GM18502 (cell line): ENCODE results near the gene SMYD5.
"Not testable (repeated sequence)": the region's sequence is repeated elsewhere in the genome, so short reads cannot be mapped to it uniquely, and the experiment has no call there.

Experiments used
- ATAC-seq: cut with Tn5 transposase; IDR thresholded peaks from one replicate; pipeline ENCODE4 v1.9.1; 2021; ENCODE audit warnings: mild to moderate bottlenecking; ENCODE audit not compliant: unreplicated experiment, poor library complexity

Gene SMYD5

DNA sequence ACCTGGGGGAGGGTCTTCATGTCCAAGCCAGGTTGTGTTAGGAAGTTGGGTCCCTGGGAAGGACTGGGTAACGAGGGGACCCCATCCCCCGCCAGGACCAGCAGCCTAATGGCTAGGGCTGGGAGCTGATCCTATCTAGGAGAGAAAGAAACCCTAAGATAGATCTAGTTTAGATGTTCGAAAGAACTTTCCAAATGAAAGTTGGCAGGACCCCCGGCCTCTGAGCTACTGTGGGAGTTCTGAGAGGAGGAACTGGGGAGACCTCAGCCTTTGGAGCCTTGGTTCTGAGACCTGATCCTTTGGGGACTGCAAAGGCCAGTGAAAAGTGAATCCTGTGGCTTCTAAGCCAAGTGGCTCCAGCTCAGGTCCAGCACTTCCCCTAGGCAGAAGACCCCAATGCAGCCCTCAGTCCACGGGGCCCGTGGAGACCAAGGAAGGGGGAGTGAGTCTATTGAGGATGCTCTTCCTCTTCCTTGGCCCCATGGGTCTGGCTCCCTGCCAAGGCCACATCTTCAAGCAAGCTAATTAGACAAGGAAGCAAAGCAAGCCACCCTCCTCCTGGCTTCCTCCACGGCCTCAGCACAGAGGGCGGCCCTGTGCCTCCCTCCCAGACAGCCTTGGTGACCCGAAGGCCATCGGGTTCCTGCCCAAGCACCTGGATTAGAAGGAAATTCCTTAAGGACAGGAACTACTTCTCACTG lies 43.5 kb downstream of the SMYD5 start:
- ATAC-seq: no peak

DNA sequence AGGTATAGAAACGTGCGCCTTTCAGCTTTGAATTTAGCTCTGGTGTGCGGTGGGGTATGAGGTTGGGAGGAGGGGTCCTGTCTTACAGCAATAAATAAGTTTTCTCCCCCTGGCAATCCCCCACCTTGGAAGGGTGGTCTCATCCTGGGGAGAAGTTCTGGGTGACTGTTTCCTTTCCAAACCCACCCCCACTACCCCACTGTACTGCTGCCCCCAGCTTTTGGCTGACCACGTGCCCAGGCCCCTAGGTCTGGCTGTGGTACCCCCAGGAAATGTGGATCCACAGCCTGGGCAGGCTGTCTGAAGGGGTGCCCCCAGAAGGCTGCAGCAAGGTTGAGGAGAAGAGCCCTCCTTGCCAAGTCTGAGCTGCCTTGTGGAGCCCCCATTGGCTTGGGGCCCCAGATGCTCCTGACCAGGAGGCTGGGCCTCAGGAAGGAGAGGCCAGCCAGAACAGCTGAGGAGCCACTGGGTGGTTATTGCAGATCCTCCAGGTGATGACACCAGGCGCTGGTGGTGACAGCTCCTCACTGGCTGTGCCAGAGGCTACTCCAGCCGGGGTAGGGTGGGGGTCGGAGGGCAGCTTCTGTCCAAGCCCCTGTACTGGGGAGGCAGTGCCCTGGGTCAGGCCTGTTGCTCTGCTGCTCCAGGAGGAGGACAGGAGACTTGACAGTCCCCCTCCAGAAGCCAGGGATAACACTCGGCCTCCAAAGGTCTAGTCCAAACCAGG lies 44.3 kb downstream of the SMYD5 start:
- ATAC-seq: no peak

DNA sequence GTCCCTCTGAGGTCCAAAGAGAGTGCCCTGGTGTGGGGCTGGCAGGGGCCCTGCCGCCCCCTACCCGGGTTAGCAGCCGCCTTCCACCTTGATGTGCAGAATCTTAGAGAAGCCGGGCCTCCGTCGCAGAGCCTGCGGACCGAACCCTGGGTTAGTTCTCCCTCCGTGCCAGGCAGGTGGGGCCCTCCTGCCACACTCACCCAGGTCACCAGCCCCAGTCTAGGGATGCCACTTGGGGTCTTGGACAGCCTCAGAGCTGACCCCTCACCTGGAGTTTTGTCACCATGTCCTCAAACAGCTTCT lies 44.8 kb downstream of the SMYD5 start:
- ATAC-seq: no peak

DNA sequence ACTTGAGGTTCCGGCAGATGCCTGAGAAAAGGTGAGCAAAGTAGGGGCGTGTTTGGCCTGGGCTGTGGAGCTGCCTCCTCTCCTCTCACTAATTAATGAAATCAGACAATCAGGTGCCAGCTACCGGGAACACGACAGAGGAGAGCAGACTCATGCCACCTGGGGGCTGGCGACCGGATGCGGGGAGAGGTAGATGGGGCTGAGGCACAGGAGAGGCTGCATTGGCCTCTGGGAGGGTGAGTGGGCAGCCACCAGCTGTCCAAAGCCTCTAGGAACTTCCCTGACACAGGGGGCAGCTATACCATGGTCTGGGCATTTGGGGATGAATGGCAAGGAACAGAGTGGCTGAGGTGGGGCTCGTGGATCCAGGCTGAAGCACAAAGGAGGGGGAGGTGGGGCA lies 45.2 kb downstream of the SMYD5 start:
- ATAC-seq: no peak

DNA sequence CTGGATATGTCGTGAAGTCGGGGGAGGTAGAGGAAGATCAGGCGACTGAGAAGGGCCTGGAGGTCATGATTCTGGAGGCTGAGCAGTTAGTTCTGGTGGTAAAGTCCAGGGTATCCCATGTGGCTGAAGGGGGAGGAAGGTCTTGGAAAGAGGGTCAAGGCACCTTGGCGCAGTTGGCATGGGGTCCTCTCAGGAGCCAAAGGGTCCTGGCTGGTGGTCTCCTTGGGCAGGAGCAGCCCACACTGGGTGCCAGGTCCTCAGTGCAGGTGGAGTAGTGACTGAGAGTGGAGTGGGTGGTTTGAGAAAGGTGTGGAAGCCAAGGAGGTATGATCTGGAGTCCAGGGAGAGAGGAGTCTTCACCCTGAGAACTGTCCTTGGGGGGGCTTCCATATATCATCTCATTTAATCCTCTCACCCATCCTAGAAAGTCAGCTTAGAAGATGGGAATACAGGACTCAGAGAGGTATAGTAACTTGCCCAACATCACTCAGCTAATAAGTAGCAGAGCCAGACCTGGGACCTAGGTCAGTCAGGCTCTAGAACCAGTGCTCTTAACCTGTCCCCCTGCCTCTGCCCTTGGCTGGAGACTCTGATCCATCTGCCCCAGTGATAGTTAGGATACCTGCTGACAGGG lies 45.8 kb downstream of the SMYD5 start:
- ATAC-seq: no peak

DNA sequence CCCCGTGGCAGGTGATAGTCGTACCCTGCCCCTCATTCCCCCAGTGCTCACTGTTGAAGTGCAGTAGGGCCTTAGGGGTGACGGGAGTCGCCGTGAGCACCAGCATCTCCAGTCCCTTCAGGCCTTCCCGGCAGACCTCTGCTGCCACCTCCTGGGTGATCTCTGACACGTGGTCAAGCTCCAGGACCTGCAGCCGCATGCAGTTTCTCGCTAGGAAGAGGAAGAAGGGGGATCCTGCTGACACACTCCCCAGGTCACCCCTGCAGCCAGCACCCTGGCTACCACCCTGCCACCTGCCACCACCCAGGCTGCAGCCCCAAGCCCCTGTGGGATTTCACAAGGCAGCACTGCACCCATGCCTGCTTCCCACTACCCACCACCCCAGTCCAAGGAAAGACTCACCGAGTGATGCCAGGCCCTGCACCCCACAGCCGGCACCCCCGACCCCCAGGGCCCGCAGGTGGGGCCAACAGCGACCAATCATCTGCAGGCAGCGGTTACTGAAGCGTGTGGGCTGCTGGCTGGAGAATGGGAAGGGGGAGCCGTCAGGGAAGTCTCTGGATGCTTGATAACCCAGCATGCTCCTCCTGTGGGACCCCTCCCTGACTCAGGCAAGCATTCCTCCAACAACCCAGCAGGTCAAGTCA lies 46.4 kb downstream of the SMYD5 start:
- ATAC-seq: no peak

DNA sequence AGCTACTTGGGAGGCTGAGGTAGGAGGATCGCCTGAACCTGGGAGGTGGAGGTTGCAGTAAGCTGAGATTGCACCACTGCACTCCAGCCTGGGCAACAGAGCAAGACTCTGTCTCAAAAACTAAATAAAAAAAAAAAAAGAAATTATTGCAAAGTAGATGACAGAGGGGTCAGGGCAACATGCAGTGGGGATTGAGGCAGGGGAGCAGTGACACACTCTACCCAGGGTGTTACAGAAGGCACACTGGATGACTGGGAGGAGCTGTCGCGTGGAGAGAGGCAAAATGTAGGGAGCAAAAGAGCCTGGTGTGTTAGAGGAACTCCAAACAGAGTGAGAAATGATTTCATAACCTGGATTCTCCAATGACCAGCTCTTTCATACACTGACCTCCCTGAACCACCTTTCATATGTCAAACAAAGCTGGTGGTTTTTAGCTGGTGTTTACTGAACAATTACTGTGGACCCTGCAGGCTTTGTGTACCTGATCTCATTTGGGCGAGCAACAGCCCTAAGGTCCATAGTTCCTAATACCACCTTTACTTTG lies 48.1 kb downstream of the SMYD5 start:
- no peak for ATAC-seq

DNA sequence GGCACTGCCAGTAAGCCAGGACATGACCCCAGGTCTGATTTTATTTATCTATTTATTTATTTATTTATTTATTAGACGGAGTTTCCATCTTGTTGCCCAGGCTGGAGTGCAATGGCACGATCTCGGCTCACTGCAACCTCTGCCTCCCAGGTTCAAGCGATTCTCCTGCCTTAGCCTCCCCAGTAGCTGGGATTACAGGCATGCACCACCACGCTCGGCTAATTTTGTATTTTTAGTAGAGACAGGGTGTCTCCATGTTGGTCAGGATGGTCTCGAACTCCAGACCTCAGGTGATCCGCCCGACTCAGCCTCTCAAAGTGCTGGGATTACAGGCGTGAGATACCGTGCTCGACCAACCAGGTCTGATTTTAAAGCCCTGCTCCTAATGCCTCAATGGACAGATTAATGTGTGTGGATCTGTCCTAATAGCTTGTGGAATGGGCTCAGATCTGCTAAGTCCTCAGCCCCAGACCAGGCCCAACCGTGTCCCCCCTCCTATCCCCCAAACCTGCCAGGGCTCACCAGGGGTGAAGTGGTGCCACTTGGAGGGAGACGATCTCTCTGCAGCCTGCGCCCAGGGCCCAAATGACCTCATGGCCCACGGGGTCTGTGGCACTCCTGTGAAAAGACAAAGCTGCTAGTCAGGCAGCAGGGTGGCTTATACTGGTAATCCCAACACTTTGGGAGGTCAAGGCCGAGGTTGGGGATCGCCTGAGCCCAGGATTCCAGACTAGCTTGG lies 48.8 kb downstream of the SMYD5 start:
- not testable (repeated sequence) for ATAC-seq

DNA sequence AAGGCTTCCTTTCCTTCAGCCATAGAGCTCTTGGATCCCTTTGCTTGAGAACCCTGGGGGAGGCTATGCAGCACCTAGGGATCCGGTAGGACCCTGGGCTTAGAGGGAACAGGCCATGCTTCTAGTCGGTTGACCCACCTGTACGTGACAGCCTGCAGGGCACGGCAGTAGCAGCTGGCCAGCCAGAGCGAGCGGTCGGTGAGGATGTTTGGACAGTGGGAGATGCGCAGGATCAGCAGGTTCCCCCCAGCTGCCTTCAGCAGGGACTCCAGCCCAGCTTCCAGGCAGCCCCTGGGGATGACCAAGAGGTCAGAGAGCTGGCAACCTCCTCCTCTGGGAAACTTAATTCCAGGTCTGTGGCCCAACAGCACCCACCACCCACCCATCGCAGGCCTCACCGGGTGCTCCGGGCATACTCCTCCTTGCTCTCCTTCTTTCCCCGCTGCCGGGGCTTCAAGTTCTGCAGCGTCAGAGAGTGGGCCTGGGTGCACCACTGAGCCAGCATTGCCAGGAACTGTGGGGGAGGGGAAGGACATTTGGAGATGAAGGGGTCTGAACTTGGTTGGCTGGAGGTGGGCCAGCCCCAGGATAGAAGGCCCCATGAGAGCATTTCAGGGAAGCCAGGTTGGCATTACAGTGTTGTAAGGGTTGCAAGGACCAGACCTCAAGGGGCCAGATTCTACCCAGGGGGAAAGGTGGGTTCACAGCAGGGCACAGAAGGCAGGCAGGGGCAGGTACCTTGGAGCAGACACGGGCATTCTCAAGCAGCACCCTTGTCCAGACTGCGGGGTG lies 49.7 kb downstream of the SMYD5 start:
- ATAC-seq: no peak

DNA sequence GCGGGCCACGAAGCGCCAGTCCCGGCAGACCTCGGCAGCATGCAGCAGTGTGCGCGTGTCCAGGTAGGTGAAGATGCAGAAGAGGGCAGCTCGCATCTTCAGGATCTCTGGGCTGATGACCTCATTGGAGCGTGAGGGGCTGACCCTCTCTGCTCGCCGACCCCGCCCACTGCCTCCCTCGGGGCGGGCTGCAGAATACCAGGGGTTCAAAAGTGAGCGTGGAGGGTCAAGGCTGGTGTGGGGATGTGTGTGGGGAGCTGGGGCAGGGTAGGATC lies 50.2 kb downstream of the SMYD5 start:
- no peak for ATAC-seq

DNA sequence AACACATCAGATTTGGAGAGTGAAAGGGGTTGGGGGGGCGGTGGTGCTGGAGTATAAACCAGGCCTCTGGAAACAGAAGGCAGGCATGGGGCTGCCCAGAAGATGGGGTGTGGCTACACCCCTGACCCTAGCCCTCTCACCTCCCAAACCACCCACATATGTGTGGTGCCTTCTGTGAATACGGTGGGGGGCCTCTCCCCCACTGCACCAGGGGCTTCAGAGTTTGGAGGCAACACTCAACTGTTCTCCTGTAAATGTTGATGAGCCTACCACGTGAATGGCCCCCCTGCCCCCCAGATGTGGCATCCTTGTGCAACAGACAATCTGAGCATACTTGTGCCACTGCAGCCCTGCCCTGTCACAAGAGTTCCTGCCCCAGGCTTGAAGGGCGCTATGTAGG lies 50.7 kb downstream of the SMYD5 start:
- no peak for ATAC-seq

DNA sequence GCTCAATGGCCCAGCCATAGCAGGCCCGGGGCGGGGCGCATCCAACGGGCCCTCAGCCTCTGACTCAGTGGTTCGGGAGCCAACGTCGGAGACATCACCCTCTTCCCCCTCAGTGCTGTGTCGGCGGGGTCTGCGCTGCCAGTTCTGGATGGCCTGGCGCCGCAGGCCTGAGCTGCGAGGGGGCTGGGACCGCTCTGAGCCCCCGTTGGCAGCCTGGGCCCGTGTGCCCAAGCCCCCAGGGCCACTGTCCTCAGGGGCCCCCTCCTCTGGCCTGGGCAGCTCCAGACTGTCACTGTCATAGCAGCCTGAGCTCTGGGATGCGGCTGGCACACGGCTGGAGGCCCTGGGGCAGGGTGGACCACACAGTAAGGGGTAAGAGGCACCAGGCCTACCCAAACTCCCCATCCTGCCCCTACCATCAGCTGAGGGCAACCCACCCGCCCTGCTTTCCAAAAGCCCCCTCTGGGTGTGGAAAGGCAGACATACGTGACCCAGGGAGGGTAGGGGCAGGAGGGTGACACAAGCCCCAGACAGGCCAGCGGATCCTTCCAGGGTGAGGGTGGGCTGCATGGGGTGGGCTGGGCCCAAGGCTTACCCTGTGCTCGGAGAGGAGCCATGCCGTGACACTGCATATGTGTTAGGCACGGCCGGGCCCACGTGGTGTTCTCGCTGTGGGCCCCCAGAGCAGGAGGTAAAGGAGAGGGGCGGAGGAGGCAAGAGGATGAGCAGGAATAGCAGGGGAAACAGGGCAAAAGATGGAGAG lies 51.4 kb downstream of the SMYD5 start:
- ATAC-seq: no peak

DNA sequence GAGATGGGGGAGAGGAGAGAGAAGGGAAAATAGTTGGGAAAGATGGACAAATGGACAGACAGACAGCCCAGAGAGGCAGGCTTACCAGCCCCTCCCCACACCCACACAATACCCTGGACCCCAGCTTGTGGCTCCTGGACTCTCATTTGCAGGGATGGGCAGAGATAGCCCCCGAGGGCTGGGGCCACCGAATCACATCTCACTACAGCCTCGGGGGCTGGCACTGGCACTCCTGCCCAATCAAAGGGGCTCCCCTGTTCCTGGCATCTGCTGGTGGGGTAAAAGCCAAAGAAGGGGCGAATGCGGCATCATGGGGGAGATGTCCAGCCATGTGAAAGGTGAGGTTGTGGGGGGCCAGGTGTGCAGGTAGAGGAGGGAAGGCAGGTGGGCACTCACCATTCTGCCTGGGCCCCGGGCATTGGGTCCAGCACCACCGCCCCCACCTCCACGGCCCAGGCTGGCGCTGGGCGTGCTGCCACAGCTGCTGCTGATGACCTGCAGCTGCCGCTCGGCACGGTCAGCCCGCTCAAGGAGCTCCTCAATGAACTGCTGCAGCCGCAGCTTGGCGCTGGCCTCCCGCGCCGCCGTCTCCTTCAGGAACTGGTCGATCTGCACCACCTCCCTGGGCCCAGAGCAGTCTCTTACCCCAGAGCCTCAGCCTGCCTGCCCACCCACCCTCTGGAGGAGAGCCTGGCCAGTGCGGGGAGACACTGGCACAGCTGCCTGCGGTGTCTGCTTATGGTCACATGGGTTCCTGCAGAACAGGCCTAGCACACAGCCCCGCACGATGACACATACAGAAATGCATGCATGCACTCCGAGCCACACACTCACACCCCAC lies 52.2 kb downstream of the SMYD5 start:
- ATAC-seq: no peak

DNA sequence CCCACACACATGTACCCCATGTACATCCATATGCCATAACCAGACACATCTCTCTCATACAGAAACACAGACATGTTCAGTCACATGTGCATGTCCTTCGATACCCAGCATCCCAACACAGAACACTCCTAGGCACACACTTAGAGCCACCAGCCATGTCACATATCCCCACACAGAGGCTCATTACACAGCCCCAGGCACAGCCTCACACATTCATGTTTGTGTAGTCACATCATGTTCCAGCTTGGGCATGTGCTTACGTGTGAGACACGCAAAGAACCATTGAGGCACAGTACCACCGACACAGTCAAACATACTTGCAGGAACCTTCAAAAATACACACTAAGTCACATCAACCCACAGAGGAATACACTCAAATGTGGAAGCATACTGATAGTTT lies 53.0 kb downstream of the SMYD5 start:
- ATAC-seq: no peak

DNA sequence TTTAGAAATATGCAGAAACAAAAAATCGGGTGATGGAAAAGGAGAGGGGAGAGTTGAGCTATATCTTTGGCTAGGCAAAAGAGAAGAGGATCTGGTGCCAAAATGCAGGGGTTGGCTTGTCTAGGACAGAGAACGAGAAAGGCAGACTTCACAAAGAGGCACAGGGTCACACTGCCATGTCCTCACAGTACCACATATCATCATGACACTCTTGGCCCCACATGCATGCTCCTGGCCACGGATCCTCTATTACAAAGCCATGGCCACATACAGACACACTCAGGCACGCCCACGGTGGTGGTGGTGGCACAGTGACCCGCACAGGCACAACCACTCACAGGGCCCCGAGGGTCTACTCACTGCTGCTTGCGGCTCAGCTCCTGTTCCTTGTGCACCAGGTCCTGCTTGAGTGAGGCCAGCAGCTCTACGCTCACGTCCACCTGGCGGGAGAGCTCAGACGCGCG lies 54.4 kb downstream of the SMYD5 start:
- ATAC-seq: no peak

DNA sequence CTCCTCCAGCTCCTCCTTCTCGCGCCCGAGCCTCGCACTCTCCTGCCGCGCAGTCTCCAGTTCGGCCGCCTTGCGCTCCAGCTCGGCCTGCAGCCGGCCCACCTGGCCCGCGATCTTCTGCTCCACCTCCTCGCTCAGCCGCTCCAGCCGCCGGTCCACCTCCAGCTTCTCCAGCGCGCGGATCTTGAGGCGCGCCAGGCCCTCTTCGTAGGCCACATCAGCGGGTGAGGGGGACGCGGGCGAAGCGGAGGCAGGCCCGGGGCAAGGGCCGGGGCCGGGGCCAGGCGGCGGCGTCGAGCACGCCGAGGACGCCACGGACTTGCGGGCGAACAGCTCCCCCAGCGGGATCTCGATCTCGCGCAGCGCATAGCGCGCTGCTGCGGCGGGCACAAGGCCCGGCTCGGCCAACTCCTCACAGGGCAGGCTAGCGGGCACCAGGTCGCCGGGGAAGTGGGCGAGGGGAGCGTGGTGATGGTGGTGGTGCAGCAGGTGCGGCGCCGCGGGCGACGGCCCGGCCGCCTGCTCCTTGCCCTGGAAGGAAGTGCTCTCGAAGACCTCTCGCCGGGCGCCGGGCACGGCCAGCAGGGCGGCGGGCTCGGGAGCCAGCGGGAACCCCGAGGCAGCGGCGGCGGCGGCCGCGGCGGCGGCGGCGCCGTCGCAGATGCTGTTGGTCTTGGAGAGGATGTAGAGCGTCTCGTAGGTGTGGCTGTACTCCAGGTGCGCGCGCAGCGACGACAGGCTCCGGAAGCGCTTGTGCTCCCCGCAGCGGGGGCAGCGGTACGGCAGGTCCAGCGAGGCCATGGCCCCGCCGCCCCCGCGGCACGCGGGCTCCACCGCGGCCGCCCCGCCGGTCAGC lies 55.0 kb downstream of the SMYD5 start:
- ATAC-seq: peak; percentile 78
